Hepatocyte (in vitro differentiated cells): ENCODE measurements around the gene CAMK2G. TPM values are rescaled to one million over a fixed set of nuclear protein-coding genes. Genes with fewer than 3 reads are reported as not detected.

Experiments
- DNase-seq: peaks from one replicate; pipeline ENCODE4 v3.0.0-alpha.2; 2016; ENCODE audit warnings: low spot score
- H2AFZ ChIP-seq: fragments of 200-600 bp; sonication (generic); 2 replicates; pipeline ENCODE4 v1.6.0; 2016; ENCODE audit warnings: antibody characterized with exemption, mild to moderate bottlenecking
- H3K27ac ChIP-seq: fragments of 200-600 bp; sonication (generic); 2 replicates; pipeline ENCODE4 v1.5.1; 2016; ENCODE audit warnings: mild to moderate bottlenecking
- H3K27me3 ChIP-seq: fragments of 200-600 bp; sonication (generic); 2 replicates; pipeline ENCODE4 v1.6.1; 2016
- H3K36me3 ChIP-seq: fragments of 200-600 bp; sonication (generic); replicated peaks from 2 replicates; pipeline ENCODE4 v1.5.1; 2016; ENCODE audit warnings: low read depth; ENCODE audit not compliant: insufficient read depth
- H3K4me1 ChIP-seq: fragments of 200-600 bp; sonication (generic); 2 replicates; pipeline ENCODE4 v1.5.1; 2016; ENCODE audit warnings: mild to moderate bottlenecking, moderate library complexity; ENCODE audit not compliant: insufficient read depth
- H3K4me2 ChIP-seq: fragments of 200-600 bp; sonication (generic); 2 replicates; pipeline ENCODE4 v1.6.0; 2016
- H3K4me3 ChIP-seq: fragments of 200-600 bp; sonication (generic); 2 replicates; pipeline ENCODE4 v1.5.1; 2016; ENCODE audit warnings: mild to moderate bottlenecking
- H3K79me2 ChIP-seq: fragments of 200-600 bp; sonication (generic); 2 replicates; pipeline ENCODE4 v1.6.0; 2017; ENCODE audit warnings: mild to moderate bottlenecking
- H3K9me2 ChIP-seq: fragments of 200-600 bp; sonication (generic); replicated peaks from 2 replicates; pipeline ENCODE4 v1.6.0; 2017; ENCODE audit warnings: mild to moderate bottlenecking; ENCODE audit not compliant: insufficient read depth
- H3K9me3 ChIP-seq: fragments of 200-600 bp; sonication (generic); 2 replicates; pipeline ENCODE4 v1.5.1; 2016; ENCODE audit warnings: low read depth, mild to moderate bottlenecking
- H4K20me1 ChIP-seq: fragments of 200-600 bp; sonication (generic); 2 replicates; pipeline ENCODE4 v1.6.0; 2016; ENCODE audit warnings: mild to moderate bottlenecking; ENCODE audit not compliant: insufficient read depth, poor library complexity, severe bottlenecking
- CTCF ChIP-seq: fragments of 200-600 bp; sonication (generic); IDR thresholded peaks from 2 replicates; pipeline ENCODE4 v1.5.1; 2016; ENCODE audit warnings: antibody characterized with exemption, mild to moderate bottlenecking; ENCODE audit not compliant: poor library complexity
- EZH2 ChIP-seq: fragments of 200-600 bp; sonication (generic); IDR thresholded peaks from 2 replicates; pipeline ENCODE4 v1.6.1; 2016; ENCODE audit warnings: antibody characterized with exemption, mild to moderate bottlenecking, borderline replicate concordance
- EZH2phosphoT487 ChIP-seq: fragments of 200-600 bp; sonication (generic); IDR thresholded peaks from one replicate; pipeline ENCODE4 v1.6.1; 2018; ENCODE audit warnings: antibody characterized with exemption, mild to moderate bottlenecking, low read depth, moderate library complexity; ENCODE audit not compliant: unreplicated experiment, severe bottlenecking
- WGBS: methylation state at CpG from one replicate; pipeline ENCODE4 v1.1.6; 2016; ENCODE audit warnings: low lambda C conversion rate; ENCODE audit errors: missing lambda C conversion rate; 5-methylcytosine and 5-hydroxymethylcytosine counted together
- polyA plus RNA-seq: library from polyadenylated mRNA; unstranded; fragments of >200 nt; fragmentation: Nextera tagmentation; extraction: Ambion mirVana; gene quantifications from 2 replicates; pipeline ENCODE4 v1.2.1, GENCODE V29; 2016
- total RNA-seq: library from RNA; depleted of rRNA; stranded (reverse); fragments of >200 nt; gene quantifications from 2 replicates; pipeline ENCODE4 v1.2.3, GENCODE V29; 2014

The CAMK2G gene
- total and polyA plus RNA-seq, 2 experiments from 2014 or later, result 5.2 to 25.0 TPM

GRCh38 chr10:73827346-73828089, 46.8 kb downstream of the CAMK2G start:
- no peaks in the 10 kb centered on the region for H3K79me2 ChIP-seq
- H3K36me3 ChIP-seq, result no peaks in the 10 kb centered on the region
- no peak overlapping the region for H3K27ac ChIP-seq
- no peaks in the 10 kb centered on the region for H3K27me3 ChIP-seq
- no peak overlapping the region for H3K4me3 ChIP-seq
- no peaks in the 10 kb centered on the region for H3K9me3 ChIP-seq
- no peak for DNase-seq
- no peaks in the 10 kb centered on the region for H4K20me1 ChIP-seq
- TF ChIP-seq EZH2phosphoT487 (no peak), CTCF (no peak), EZH2 (no peak)
- H2AFZ ChIP-seq, result no peak overlapping the region
- WGBS, result 94% methylated on average over 19 of the region's 19 CpGs
- H3K9me2 ChIP-seq, result no peaks in the 10 kb centered on the region
- no peak overlapping the region for H3K4me2 ChIP-seq
- no peaks in the 10 kb centered on the region for H3K4me1 ChIP-seq

- Histone ChIP-seq H3K27ac (no peak overlapping the region), H3K4me2 (no peak overlapping the region), H3K36me3 (no peaks in the 10 kb centered on the region), H3K9me2 (no peaks in the 10 kb centered on the region), H3K4me1 (no peaks in the 10 kb centered on the region), H3K27me3 (no peaks in the 10 kb centered on the region), H3K79me2 (no peaks in the 10 kb centered on the region), H2AFZ (no peak overlapping the region), H3K4me3 (no peak overlapping the region), H3K9me3 (no peaks in the 10 kb centered on the region), H4K20me1 (no peaks in the 10 kb centered on the region)
- no peak for DNase-seq
- 95% methylated on average over 14 of the region's 14 CpGs for WGBS
- TF ChIP-seq CTCF (no peak), EZH2phosphoT487 (no peak), EZH2 (no peak)
These were observed 50.1 kb downstream of the CAMK2G start for GRCh38 chr10:73824146-73824725.

- Histone ChIP-seq H3K4me3 (no peak overlapping the region), H3K9me2 (no peaks in the 10 kb centered on the region), H3K27me3 (no peaks in the 10 kb centered on the region), H3K79me2 (no peaks in the 10 kb centered on the region), H2AFZ (no peak overlapping the region), H3K36me3 (no peaks in the 10 kb centered on the region), H4K20me1 (no peaks in the 10 kb centered on the region), H3K27ac (no peak overlapping the region), H3K4me2 (no peak overlapping the region), H3K9me3 (no peaks in the 10 kb centered on the region), H3K4me1 (no peaks in the 10 kb centered on the region)
- WGBS, result 51% methylated on average over 7 of the region's 7 CpGs
- no peak for DNase-seq
- TF ChIP-seq EZH2phosphoT487, result no peak
- no peak for TF ChIP-seq CTCF
- TF ChIP-seq EZH2, result no peak
These were observed 51.0 kb downstream of the CAMK2G start for GRCh38 chr10:73823391-73823790.
